CD4-positive, alpha-beta T cell treated with Interleukin-6 at 100 ng/mL for 8 hours (primary cell): ENCODE measurements around the gene AADAC.
A peak's percentile ranks its signal among the peaks of the same experiment; 100 is the strongest.
"Not testable (repeated sequence)": the region's sequence is repeated elsewhere in the genome, so short reads cannot be mapped to it uniquely, and the experiment has no call there.

ENCODE experiments used
- DNase-seq: peaks from one replicate; pipeline ENCODE4 v3.0.0-alpha.2; 2020; ENCODE audit warnings: mixed read lengths, low spot score

AADAC gene

DNA sequence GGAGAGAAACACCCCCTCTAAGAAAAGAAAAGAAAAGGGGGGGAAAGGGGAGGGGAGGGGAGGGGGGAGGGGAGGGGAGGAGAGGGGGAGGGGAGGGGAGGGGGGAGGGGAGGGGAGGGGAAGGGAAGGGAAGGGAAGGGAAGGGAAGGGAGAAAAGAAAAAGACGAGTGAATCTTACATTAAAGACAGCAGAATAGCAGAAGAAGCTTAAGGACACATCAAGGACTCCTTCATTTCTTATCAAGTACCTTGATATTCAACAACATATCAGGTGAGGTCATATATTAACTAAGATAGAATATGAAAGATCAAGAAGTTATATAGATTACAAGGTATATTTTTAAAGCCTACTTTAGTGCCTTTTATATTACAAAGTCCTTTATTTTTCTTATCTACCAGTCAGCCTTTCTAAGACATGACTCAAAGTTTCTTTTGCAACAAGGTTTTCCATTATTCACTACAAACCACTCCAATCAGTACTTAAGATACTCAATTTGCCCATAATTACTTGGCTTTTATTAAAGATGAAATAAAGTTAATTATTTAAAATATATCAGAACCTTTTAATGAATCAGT is 17.7 kb upstream of the AADAC start:
- DNase-seq = no peak

DNA sequence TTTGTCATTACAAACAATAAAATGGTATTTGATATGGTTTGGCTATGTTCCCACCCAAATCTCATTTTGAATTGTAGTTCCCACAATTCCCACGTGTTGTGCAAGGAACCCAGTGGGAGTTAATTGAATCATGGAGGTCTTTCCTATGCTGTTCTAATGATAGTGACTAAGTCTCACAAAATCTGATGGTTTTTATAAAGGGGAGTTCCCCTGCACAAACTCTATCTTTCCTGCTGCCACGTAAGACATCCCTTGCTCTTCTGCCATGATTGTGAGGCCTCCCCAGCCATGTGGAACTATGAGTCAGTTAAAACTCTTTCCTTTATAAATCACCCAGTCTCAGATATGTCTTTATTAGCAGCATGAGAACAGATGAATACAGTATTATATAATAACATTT is 15.4 kb upstream of the AADAC start:
- no peak for DNase-seq

DNA sequence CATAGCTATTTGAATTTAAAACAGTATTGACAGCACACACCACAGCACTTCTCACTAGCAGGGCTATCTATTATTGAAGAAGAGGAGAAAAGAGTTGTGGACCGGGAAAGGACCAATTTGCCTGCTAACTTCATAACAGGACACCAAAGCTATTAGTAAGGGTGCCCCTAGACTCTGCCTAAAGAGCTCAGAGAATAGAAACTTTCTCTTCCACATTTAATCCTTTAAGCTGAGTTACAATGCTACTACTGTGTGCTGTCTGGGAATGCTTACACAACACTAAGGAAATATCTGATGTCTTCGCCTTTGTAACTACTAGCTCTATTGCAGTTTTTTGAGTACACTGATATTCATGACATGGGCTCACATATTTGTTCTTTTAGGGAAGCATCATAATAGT is 13.5 kb upstream of the AADAC start:
- DNase-seq = no peak

DNA sequence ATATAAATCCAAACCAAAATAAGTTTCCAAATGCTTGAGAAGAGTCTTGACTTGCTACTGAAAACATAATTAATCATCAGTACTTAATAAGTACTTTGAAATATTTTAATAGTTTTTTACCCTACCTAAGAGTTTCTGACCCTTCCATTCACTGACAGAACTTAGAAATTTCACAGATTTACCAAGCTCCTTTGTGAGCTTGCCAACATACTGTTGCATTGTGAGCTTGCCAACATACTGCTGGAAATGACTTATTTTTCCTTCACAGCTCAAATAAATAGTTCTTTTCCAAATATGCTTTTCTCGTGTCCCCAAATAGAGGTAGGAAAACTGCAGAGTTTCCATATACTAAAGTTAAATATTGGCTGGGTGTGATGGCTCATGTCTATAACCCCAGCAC is 9.6 kb upstream of the AADAC start:
- DNase-seq = no peak

DNA sequence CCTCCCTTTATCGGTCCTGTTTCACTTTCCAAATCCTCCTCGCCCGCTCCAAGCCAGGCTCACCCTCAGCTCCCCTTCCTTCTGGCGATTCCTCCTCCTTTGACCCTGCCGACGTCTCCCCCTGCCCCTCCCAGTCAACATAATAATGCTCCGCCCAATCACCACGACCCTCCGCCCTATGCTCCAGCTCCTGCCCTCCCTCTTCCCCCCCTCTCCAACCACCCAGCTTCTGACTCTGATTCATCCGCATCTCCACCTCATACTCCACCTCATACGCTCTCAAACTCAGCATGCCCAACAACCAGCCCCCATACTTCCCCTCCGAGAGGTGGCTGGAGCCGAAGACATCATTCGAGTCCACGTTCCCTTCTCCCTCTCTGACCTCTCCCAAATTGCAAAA is 7.1 kb upstream of the AADAC start:
- DNase-seq = no peak

DNA sequence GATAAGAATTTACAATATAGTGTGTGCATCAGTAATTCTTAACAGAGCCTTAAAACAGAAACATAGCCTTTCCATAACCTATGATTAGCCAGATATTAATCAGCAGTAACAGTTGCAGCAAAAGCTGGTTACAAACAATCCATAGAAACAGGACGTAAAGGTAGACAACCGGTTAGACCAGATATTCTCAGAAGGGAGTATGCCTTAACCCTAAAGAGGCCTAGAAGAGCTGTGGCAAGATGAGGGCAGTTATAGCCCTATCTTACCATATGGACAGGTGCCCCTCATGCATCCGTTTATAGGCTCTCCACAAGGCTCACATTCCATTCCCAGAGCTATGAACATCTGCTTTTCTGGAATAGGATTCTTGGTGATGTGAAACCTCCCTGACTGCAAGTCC is 5.0 kb upstream of the AADAC start:
- not testable (repeated sequence) for DNase-seq

DNA sequence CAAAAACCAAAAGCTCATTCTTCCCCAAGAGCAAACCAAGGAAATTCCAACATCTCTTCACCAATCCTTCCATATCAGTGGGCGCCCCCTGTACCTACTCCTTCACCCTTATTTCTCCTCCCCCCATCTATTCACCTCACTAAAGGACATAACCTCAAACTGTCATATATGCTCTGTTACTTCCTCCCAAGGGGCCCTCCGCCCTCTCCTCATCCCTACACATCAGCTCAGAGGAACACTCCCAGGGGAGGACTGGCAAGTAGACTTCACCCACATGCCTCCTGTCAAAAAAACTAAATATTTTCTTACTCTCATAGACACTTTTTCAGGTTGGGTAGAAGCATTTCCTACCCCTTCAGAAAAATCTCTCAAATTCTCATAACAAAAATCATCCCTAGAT is 2.4 kb upstream of the AADAC start:
- no peak for DNase-seq

DNA sequence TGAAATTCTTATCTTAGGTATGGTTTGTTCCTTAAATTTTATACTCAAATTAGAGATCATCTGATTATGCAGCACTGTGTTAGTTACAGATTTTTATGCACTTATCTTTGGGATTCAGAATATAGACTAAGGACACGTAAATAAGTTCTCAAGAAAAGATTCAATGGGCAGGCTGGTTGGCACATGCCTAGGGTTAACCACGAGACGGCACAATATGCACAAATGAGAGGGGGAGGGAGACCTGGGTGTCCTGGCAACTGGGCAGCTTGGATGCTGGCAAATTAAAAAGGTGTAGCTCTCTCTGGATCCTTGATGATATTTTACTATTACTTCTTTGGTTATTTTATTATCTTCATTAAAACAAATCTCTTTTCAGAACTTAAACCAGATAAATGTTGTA is 672 bp downstream of the AADAC start:
- no peak for DNase-seq

DNA sequence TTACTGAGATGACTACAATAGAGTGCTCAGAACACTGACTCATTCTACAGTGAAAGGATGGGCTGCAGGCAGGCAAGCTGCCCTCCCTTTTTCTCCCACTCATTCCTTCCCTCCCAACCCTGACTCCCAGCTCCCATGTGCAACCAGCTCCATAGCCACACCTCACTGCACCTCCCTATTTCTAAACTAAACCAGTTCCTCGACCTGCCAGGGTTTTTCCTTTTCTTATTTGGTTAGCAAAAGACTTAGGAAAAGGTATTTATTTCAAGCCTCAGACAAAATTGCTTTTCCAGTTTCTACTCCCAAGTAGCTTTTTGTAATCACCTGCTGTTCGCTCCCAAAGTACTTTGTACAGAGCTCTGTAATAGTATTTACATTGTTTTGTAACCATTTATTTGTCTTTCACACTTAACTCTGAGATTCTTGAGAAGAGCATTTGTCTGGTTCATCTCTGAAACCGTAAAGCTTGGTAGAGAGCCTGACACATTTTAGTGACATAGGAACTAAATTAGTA is 2.2 kb downstream of the AADAC start:
- DNase-seq = no peak

DNA sequence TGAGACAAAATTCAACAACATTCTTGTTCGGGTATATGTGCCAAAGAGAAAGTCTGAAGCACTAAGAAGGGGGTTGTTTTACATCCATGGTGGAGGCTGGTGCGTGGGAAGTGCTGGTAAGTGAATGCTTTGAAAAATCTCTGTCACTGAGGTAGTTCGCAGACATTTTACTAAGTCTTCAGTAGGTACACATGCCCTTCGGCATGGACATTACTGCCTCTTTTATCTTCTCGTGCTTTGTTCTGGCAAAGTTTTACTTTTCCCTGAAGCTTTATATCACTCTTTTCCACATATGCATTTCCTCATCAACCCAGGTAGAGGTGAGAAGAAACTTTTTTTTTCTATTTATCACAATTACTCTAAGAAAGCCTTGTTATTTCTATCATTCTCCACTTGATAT is 3.6 kb downstream of the AADAC start:
- DNase-seq = no peak

DNA sequence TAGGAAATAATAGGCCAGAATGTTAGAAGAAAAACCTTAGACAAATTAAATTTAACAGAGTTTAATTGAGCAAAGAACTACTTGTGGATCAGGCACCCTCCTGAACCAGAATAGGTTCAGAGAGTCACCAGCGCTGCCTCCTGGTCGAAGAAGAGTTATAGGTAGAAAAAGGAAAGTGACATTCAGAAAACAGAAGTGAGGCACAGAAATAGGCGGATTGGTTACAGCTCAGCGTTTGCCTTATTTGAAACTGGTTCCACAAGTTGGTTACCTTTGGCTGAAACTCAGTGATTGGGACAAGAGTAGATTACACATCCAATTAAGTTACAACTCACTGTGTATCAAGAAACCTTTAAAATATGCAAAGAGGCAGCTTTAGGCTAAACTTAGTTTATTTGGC is 4.4 kb downstream of the AADAC start:
- no peak for DNase-seq

DNA sequence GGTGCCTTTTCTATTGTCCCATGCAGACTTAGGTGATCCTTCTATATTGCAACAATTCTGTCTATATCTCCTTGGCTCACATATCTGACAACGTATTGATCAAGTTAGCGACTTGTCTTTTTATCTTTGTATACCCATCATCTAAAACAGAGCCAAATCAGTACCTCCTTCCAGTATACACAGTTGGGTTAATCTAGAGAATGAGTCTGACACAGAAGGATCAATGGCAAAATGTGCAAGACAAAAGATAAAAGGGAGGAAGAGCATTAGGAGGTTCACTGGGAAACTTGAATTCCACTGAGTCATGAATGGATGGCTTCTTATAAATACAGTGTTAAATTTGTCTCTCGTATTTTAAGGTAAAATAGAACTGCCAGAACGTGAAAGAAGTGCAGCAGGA is 6.0 kb downstream of the AADAC start:
- no peak for DNase-seq

DNA sequence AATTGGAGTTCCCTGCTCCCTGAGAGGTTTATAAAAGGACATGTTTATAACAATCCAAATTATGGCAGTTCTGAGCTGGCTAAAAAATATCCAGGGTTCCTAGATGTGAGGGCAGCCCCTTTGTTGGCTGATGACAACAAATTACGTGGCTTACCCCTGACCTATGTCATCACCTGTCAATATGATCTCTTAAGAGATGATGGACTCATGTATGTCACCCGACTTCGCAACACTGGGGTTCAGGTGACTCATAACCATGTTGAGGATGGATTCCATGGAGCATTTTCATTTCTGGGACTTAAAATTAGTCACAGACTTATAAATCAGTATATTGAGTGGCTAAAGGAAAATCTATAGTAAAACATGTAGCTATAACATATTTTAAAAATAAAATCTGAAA is 13.9 kb downstream of the AADAC start:
- DNase-seq = no peak

DNA sequence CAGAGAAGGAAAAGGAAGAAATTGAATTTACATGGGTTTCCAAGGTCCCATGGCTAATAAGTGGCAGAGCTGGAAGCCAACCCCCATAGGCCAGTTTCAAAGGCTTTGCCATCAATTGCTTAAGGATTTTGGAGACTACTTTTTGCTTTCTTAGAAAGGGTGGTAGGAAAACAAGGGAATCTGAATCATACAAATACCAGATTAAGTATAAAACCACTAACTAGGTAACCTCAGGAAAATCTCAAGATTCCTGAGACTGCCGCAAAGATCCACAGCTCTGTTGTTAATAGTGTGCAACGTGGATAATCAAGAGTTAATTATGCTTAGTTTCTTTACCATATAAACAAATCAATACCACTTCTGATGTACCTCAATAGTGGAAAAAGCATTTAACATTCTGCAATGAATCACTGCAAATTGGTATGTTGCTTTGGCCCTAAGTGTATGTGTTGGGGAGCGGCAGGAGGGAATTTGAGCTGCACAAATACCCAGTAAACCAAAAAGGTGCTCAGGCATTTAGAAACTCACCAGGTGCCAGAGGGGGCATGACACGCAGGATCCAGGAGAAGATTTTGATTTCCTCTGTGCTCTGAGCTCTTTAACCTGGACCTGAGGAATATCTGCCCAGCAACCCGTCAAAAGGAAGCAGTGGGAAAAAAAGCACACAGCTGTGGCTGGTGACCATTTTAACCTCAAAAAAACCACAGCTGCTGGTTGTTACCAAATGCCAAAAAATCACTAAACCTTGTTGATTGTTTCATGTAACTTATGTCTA is 22.0 kb downstream of the AADAC start:
- no peak for DNase-seq

DNA sequence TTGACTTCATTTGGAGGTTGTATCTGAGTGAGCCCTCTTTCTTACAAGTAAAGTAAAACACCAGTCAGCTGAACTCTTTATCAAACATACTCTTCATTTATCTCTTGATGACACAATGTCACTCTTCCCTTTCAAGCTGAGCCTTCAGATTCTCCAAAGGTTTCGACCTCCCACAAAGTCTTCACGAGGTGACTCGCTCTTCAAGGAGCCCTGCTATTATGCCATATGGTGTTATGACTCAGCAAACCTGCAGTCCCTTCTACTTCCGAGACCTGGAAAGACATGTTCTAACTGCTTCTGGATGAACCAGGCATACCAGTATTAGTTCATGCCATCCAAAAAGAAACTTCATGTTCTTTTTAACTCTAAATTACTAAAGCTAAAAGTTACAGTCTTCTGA is 23.1 kb downstream of the AADAC start:
- no peak for DNase-seq

DNA sequence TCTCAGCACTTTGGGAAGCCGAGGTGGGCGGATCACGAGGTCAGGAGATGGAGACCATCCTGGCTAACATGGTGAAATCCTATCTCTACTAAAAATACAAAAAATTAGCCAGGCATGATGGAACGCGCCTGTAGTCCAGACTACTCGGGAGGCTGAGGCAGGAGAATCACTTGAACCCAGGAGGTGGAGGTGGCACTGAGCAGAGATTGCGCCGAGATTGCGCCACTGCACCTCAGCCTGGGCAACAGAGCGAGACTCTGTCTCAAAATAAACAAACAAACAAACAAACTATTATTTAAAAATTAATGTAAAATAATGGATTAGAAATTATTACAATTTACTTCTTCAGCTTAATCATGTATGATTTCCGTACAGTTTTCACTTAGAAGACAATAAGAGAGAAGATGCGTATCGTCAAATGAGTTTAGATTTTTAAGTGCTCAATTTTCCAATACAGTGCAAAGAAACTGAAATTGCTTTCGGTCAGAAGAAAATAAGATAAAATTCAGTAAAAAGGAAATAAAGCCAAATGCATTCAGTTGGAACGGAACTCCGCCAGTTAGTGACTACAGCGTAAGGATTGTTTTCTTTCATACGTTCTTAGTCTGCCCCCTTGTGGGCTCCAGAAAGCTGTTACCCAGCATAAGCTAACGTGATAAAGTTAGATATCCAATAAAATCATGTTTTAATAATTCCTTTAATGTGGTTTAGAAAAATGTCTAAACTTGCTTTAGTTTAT is 24.8 kb downstream of the AADAC start:
- DNase-seq = peak; percentile 17

DNA sequence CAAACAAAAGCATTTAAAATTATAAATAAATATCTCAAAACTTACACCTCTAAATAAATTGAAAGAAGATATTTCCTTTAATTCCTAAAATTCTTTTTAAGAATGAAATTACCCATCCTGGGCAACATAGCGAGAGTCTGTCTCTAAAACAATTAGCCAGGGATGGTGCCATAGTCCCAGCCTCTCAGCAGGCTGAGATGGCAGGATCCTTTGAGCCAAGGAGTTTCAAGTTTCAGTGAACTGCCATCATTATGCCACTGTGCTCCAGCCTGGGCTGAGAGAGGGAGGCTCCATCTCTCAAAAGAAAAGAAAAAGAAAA is 25.4 kb downstream of the AADAC start:
- DNase-seq = no peak

DNA sequence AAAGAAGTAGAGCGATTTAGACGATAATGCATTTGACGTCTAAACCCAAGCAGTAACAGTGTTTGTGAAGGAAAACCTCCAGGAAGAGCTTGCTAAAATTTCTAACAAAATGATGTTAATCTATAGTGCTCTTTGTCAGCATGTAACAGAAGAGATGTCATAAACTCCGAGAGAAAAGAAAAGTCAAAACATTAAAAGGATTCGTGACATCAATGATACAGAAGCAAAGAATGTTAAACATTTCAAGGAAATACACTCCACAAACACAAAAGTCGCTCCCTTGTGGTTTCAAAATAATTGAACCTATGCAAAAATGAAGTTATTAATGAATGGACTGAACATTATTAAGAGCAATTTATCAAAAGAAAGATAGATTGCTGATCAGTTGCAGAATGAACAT is 27.9 kb downstream of the AADAC start:
- DNase-seq = no peak

DNA sequence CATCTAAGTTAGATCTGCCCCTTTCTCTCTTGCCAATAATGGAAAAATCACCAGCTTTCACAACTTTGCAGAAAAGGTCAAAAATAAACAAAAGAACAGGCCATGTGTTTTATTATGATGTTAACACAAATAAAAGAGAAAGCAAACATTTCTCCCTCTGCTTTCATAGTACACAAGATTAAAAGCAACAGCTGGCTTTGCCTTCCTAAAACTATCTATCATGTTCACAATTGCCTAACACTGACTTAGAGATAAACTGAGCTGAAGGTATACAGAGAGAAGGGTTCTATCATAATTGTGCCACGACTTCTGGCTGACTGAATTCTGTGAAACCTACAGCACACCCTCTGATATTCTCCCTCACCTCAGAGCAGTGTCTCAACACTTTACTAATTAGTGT is 29.4 kb downstream of the AADAC start:
- no peak for DNase-seq

DNA sequence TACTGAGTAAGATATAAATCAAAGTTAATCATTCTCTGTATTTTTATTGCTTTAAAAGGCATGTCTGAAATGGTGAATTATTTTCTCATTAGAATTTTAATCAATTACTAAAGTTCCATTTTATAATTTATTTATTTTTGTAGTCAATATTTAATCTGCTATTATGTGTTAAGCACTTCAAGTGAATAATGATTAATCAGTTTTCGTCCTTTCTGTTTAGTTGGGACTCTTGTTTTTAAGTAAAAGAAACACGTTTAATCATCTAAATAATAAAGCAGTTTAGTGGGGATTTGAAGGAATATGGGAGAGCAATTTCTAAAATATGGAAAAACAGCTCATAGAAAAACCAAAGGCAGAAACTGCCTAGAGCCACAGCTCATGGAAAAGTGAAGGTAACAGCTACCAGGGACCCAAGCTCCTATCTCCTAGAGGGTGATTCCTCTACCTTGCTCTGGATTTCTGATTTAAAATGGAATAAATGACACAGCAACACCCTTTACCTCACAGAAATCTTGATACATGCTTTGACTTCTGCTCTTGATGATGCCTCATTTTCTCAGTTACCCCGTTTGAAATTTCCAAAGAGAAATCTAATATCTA is 31.5 kb downstream of the AADAC start:
- no peak for DNase-seq

DNA sequence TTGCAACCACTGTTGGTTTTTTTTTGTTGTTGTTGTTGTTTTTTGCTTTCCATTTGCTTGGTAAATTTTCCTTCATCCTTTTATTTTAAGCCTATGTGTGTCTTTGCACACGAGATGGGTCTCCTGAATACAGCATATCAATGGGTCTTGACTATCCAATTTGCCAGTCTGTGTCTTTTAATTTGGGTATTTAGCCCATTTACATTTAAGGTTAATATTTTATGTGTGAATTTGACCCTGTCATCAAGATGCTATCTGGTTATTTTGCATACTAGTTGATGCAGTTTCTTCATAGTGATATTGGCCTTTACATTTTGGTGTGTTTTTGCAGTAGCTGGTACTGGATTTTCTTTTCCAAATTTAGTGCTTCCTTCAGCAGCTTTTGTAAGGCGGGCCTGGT is 36.1 kb downstream of the AADAC start:
- not testable (repeated sequence) for DNase-seq

DNA sequence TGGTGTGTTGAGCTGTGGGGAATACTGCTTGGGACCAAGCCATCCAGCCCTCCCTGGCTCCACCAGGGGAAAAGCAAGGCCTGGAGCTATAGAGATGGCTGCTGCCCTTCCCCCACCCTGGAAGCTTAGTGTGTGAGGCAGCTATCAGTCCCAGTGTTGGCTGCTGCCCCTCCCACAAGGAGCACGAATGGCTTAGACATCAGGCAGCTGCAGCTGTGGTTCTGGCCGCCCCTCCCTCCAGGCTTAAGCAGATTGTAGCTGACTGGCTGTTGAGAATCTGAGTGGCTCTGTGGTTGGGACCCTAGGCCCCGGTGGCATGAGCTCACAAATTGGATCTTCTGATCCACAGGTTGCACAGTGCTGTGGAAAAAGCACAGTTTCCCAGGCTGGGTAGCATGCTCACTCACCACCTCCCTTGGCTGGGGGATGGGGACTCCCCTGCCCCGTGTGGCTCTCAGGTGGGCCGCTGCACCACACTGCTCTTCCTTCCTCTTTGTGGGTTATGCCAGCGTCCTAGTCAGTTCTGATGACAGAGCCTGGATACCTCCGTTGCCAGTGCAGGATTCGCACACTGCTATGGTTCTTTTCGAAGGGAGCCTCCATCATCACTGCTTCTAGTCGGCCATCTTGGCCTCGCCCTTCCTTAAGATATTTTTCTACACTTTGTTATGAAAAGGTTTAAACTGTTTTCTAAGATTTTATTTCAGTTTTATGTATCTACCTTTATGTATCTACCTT is 38.3 kb downstream of the AADAC start:
- DNase-seq = no peak
